ENCODE results near the gene LGALSL. TPM values are rescaled to one million over a fixed set of nuclear protein-coding genes. Genes with fewer than 3 reads are reported as not detected.

The LGALSL gene
- 3.8 and 5.6 TPM in 2 replicates for total RNA-seq

GRCh38 chr2:64453770-64454385, at the start of gene LGALSL:
Gene LGALSL (plus strand): TSS chr2:64454162. CDS start chr2:64454546, 384 bp downstream.

Other genes starting within 250 kb of the LGALSL start
- gene AFTPH, start 70.2 kb downstream of the LGALSL start, total RNA-seq, result 25.5 and 27.5 TPM in 2 replicates
- gene SERTAD2, start 199.8 kb downstream of the LGALSL start, total RNA-seq, result 5.5 and 6.5 TPM in 2 replicates